GM23338 (cell line): ENCODE measurements around the gene CATSPERD. TPM values are rescaled to one million over a fixed set of nuclear protein-coding genes. Genes with fewer than 3 reads are reported as not detected.

Source experiments
- ATAC-seq: fragments of 200-7000 bp; cut with Tn5 transposase; 3 replicates; pipeline ENCODE4 v1.9.1; 2020
- DNase-seq: peaks from one replicate; pipeline ENCODE4 v3.0.0-alpha.2; 2015; ENCODE audit warnings: low spot score
- H2AFZ ChIP-seq: fragments of 200-600 bp; sonication (generic); 2 replicates; pipeline ENCODE4 v1.8.0; 2016; ENCODE audit warnings: antibody characterized with exemption, mild to moderate bottlenecking, moderate library complexity
- H3F3A ChIP-seq: fragments of 200-600 bp; sonication (generic); replicated peaks from 2 replicates; pipeline ENCODE4 v1.8.0; 2017; ENCODE audit warnings: antibody characterized with exemption, mixed run types, low read depth
- H3K27ac ChIP-seq: fragments of 200-600 bp; sonication (generic); 2 replicates; pipeline ENCODE4 v1.6.1; 2016; ENCODE audit warnings: low read depth
- H3K27me3 ChIP-seq: fragments of 200-600 bp; sonication (generic); 2 replicates; pipeline ENCODE4 v1.8.0; 2016; ENCODE audit warnings: mild to moderate bottlenecking, mixed run types, moderate library complexity; ENCODE audit not compliant: insufficient read depth
- H3K36me3 ChIP-seq: fragments of 200-600 bp; sonication (generic); 2 replicates; pipeline ENCODE4 v1.8.0; 2016; ENCODE audit warnings: mild to moderate bottlenecking; ENCODE audit not compliant: insufficient read depth
- H3K4me1 ChIP-seq: fragments of 200-600 bp; sonication (generic); 2 replicates; pipeline ENCODE4 v1.8.0; 2016; ENCODE audit warnings: mild to moderate bottlenecking, moderate library complexity; ENCODE audit not compliant: insufficient read depth
- H3K4me2 ChIP-seq: fragments of 200-600 bp; sonication (generic); 2 replicates; pipeline ENCODE4 v1.7.1; 2017; ENCODE audit warnings: mixed run types
- H3K4me3 ChIP-seq: fragments of 200-600 bp; sonication (generic); 2 replicates; pipeline ENCODE4 v1.6.1; 2016; ENCODE audit warnings: mixed run types
- H3K79me2 ChIP-seq: fragments of 200-600 bp; sonication (generic); replicated peaks from 2 replicates; pipeline ENCODE4 v1.8.0; 2017; ENCODE audit warnings: mild to moderate bottlenecking; ENCODE audit not compliant: insufficient read depth
- H3K9me2 ChIP-seq: fragments of 200-600 bp; sonication (generic); 2 replicates; pipeline ENCODE4 v1.8.0; 2017; ENCODE audit not compliant: insufficient read depth
- H4K20me1 ChIP-seq: fragments of 200-600 bp; sonication (generic); replicated peaks from 2 replicates; pipeline ENCODE4 v1.8.0; 2017; ENCODE audit warnings: mild to moderate bottlenecking; ENCODE audit not compliant: insufficient read depth
- H3K27ac Mint-ChIP-seq: 2 replicates; pipeline ENCODE4 v1.8.0; 2020; ENCODE audit warnings: inconsistent platforms, mild to moderate bottlenecking, moderate library complexity, mixed read lengths
- H3K27me3 Mint-ChIP-seq: 3 replicates; pipeline ENCODE4 v1.8.0; 2022; ENCODE audit warnings: low read depth, mild to moderate bottlenecking, moderate library complexity, mixed read lengths, inconsistent platforms; ENCODE audit not compliant: insufficient read depth, poor library complexity
- H3K36me3 Mint-ChIP-seq: 3 replicates; pipeline ENCODE4 v1.8.0; 2021; ENCODE audit warnings: low read depth, mild to moderate bottlenecking, inconsistent platforms, moderate library complexity, mixed read lengths
- H3K4me1 Mint-ChIP-seq: 3 replicates; pipeline ENCODE4 v1.8.0; 2020; ENCODE audit warnings: mild to moderate bottlenecking, inconsistent platforms, mixed read lengths
- H3K4me3 Mint-ChIP-seq: 3 replicates; pipeline ENCODE4 v1.8.0; 2021; ENCODE audit warnings: moderate library complexity, mild to moderate bottlenecking, inconsistent platforms, mixed read lengths
- H3K9me3 Mint-ChIP-seq: 3 replicates; pipeline ENCODE4 v1.8.0; 2020; ENCODE audit warnings: moderate library complexity, mild to moderate bottlenecking, inconsistent platforms, mixed read lengths
- CREB1 ChIP-seq: fragments of 250-450 bp; sonication (Bioruptor Pico); IDR thresholded peaks from 2 replicates; pipeline ENCODE4 v1.5.0; 2020; ENCODE audit warnings: low read depth, mild to moderate bottlenecking, moderate library complexity
- EZH2 ChIP-seq: fragments of 200-600 bp; sonication (generic); IDR thresholded peaks from one replicate; pipeline ENCODE4 v1.8.0; 2017; ENCODE audit warnings: antibody characterized with exemption, mild to moderate bottlenecking, low read depth; ENCODE audit not compliant: unreplicated experiment
- EZH2phosphoT487 ChIP-seq: fragments of 200-600 bp; sonication (generic); IDR thresholded peaks from one replicate; pipeline ENCODE4 v1.8.1; 2018; ENCODE audit warnings: antibody characterized with exemption; ENCODE audit not compliant: unreplicated experiment
- JUNB ChIP-seq: IDR thresholded peaks from one replicate; pipeline ENCODE4 v1.6.1; 2016; ENCODE audit warnings: antibody characterized with exemption; ENCODE audit not compliant: unreplicated experiment
- NANOG ChIP-seq: IDR thresholded peaks from 2 replicates; pipeline ENCODE4 v1.6.1; 2016; ENCODE audit warnings: antibody characterized with exemption, borderline replicate concordance
- POLR2AphosphoS5 ChIP-seq: IDR thresholded peaks from 2 replicates; pipeline ENCODE4 v1.6.1; 2016; ENCODE audit warnings: antibody characterized with exemption, low read depth
- STAT1 ChIP-seq: IDR thresholded peaks from one replicate; pipeline ENCODE4 v1.6.1; 2016; ENCODE audit warnings: antibody characterized with exemption; ENCODE audit not compliant: unreplicated experiment
- ZNF114 ChIP-seq: fragments of 250-450 bp; sonication (Bioruptor Pico); IDR thresholded peaks from 2 replicates; pipeline ENCODE4 v1.5.0; 2020; ENCODE audit warnings: mild to moderate bottlenecking, moderate library complexity
- ZNF331 ChIP-seq: fragments of 250-450 bp; sonication (Bioruptor Pico); IDR thresholded peaks from 2 replicates; pipeline ENCODE4 v1.5.0; 2020; ENCODE audit warnings: low read depth, mild to moderate bottlenecking, moderate library complexity
- polyA plus RNA-seq: library from polyadenylated mRNA; unstranded; fragments of >200 nt; fragmentation: Nextera tagmentation; extraction: Ambion mirVana; gene quantifications from 2 replicates; pipeline ENCODE4 v1.2.1, GENCODE V29; 2016
- total RNA-seq: library from RNA; depleted of rRNA; stranded (reverse); fragments of >200 nt; shearing (Covaris generic); gene quantifications from 2 replicates; pipeline ENCODE4 v1.2.3, GENCODE V29; 2014
- TF ChIP-seq, protein P1 (sequence below): IDR thresholded peaks from one replicate; pipeline ENCODE4 v1.6.1; 2018; ENCODE audit warnings: antibody characterized with exemption; ENCODE audit not compliant: unreplicated experiment
- TF ChIP-seq, protein P2 (sequence below): IDR thresholded peaks from 2 replicates; pipeline ENCODE4 v1.6.1; 2016; ENCODE audit warnings: antibody characterized with exemption
- TF ChIP-seq, protein P3 (sequence below), 2 experiments: fragments of 200-600 bp in 1 of 2; sonication (generic) in 1 of 2; conservative IDR thresholded peaks; 2 replicates each; pipeline versions ENCODE4 v1.5.1 to v1.6.1; 2016 to 2017; ENCODE audit warnings: antibody characterized with exemption in 2 of 2, low read depth in 2 of 2, mild to moderate bottlenecking in 2 of 2, moderate library complexity in 1 of 2

The CATSPERD gene
- total and polyA plus RNA-seq, 2 experiments from 2014 or later, result 0.17 TPM; not detected in 1

DNA sequence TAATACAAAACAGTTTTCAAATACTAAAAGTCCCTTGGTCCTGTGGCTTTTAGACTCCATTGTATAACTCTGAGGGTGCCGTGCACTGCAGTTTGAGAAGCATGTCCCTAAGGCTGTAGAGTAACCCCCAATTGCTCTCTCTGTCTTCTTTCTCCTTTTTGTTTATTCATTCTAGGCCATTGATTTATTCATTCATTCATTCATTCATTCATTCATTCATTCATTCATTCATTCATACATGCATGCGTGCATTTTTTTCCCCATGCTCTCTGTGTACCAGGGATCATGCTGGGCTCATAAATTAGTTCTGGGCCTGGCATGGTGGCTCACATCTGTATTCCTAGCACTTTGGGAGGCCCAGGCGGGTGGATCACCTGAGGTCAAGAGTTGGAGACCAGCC, 44.8 kb downstream of the CATSPERD start (continued):
- TF ChIP-seq, protein P1, sequence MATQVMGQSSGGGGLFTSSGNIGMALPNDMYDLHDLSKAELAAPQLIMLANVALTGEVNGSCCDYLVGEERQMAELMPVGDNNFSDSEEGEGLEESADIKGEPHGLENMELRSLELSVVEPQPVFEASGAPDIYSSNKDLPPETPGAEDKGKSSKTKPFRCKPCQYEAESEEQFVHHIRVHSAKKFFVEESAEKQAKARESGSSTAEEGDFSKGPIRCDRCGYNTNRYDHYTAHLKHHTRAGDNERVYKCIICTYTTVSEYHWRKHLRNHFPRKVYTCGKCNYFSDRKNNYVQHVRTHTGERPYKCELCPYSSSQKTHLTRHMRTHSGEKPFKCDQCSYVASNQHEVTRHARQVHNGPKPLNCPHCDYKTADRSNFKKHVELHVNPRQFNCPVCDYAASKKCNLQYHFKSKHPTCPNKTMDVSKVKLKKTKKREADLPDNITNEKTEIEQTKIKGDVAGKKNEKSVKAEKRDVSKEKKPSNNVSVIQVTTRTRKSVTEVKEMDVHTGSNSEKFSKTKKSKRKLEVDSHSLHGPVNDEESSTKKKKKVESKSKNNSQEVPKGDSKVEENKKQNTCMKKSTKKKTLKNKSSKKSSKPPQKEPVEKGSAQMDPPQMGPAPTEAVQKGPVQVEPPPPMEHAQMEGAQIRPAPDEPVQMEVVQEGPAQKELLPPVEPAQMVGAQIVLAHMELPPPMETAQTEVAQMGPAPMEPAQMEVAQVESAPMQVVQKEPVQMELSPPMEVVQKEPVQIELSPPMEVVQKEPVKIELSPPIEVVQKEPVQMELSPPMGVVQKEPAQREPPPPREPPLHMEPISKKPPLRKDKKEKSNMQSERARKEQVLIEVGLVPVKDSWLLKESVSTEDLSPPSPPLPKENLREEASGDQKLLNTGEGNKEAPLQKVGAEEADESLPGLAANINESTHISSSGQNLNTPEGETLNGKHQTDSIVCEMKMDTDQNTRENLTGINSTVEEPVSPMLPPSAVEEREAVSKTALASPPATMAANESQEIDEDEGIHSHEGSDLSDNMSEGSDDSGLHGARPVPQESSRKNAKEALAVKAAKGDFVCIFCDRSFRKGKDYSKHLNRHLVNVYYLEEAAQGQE, result no peak
- TF ChIP-seq JUNB (no peak), CREB1 (CRISPR knock-in tag) (no peak), NANOG (no peak), STAT1 (no peak), EZH2phosphoT487 (no peak), POLR2AphosphoS5 (no peak), ZNF114 (CRISPR knock-in tag) (no peak)
- TF ChIP-seq, protein P2, sequence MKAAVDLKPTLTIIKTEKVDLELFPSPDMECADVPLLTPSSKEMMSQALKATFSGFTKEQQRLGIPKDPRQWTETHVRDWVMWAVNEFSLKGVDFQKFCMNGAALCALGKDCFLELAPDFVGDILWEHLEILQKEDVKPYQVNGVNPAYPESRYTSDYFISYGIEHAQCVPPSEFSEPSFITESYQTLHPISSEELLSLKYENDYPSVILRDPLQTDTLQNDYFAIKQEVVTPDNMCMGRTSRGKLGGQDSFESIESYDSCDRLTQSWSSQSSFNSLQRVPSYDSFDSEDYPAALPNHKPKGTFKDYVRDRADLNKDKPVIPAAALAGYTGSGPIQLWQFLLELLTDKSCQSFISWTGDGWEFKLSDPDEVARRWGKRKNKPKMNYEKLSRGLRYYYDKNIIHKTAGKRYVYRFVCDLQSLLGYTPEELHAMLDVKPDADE, result no peak
- TF ChIP-seq, protein P3, sequence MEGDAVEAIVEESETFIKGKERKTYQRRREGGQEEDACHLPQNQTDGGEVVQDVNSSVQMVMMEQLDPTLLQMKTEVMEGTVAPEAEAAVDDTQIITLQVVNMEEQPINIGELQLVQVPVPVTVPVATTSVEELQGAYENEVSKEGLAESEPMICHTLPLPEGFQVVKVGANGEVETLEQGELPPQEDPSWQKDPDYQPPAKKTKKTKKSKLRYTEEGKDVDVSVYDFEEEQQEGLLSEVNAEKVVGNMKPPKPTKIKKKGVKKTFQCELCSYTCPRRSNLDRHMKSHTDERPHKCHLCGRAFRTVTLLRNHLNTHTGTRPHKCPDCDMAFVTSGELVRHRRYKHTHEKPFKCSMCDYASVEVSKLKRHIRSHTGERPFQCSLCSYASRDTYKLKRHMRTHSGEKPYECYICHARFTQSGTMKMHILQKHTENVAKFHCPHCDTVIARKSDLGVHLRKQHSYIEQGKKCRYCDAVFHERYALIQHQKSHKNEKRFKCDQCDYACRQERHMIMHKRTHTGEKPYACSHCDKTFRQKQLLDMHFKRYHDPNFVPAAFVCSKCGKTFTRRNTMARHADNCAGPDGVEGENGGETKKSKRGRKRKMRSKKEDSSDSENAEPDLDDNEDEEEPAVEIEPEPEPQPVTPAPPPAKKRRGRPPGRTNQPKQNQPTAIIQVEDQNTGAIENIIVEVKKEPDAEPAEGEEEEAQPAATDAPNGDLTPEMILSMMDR (conservative IDR thresholded peaks at IDR 0.05; ENCODE audit: low read depth in 2 of 2), result no peak

DNA sequence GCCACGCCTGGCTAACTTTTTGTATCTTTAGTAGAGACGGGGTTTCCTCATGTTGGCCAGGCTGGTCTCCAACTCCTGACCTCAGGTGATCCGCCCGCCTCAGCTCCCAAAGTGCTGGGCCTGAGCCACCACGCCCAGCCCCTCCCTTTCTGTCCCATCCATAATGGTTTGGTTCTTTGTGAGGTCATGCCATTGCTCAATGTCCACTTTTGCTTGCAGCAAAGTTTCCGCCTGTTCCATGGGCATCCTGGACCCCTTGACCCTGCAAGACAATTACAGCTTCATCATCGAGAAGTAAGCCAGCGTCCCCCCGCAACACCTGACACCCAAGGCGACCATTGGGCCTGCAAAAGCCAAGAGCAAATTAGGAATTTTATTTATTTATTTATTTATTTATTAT, 47.5 kb downstream of the CATSPERD start:
- Histone ChIP-seq H3K27me3 (no peaks in the 10 kb centered on the region), H3K79me2 (no peaks in the 10 kb centered on the region), H3K36me3 (no peaks in the 10 kb centered on the region), H3F3A (no peaks in the 10 kb centered on the region), H3K4me3 (no peak overlapping the region), H3K4me2 (no peak overlapping the region), H4K20me1 (no peaks in the 10 kb centered on the region), H3K4me1 (no peaks in the 10 kb centered on the region), H3K9me2 (0 out of 2 replicates have a peak, but pooled peaks cover 2% of the 10 kb centered on the region), H3K27ac (no peak overlapping the region), H2AFZ (no peak overlapping the region)
- Mint-ChIP-seq H3K27ac (no peak overlapping the region), H3K27me3 (peaks cover 7% of the 10 kb centered on the region), H3K36me3 (no peaks in the 10 kb centered on the region), H3K4me3 (no peak overlapping the region), H3K9me3 (no peaks in the 10 kb centered on the region), H3K4me1 (peaks cover 2% of the 10 kb centered on the region; the same call in 1 of the 3 replicates)
- ATAC-seq (no peak), DNase-seq (no peak)
- TF ChIP-seq ZNF331 (CRISPR knock-in tag), result no peak
- TF ChIP-seq NANOG, result no peak
- TF ChIP-seq, protein P2, result no peak
- no peak for TF ChIP-seq ZNF114 (CRISPR knock-in tag)
- TF ChIP-seq, protein P1, result no peak
- TF ChIP-seq STAT1, result no peak
- TF ChIP-seq EZH2, result no peak
- TF ChIP-seq, protein P3 (conservative IDR thresholded peaks at IDR 0.05; ENCODE audit: low read depth in 2 of 2), result no peak
- no peak for TF ChIP-seq POLR2AphosphoS5
- TF ChIP-seq EZH2phosphoT487, result no peak
- no peak for TF ChIP-seq CREB1 (CRISPR knock-in tag)
- TF ChIP-seq JUNB, result no peak
